ENCODE data around the gene STAMBPL1. TPM values are rescaled to one million over a fixed set of nuclear protein-coding genes. Genes with fewer than 3 reads are reported as not detected.
A peak's percentile ranks its signal among the peaks of the same experiment; 100 is the strongest.

Gene STAMBPL1
- total and polyA plus RNA-seq, 4 donors = 1.7 to 24.5 (median 5.1) TPM

DNA sequence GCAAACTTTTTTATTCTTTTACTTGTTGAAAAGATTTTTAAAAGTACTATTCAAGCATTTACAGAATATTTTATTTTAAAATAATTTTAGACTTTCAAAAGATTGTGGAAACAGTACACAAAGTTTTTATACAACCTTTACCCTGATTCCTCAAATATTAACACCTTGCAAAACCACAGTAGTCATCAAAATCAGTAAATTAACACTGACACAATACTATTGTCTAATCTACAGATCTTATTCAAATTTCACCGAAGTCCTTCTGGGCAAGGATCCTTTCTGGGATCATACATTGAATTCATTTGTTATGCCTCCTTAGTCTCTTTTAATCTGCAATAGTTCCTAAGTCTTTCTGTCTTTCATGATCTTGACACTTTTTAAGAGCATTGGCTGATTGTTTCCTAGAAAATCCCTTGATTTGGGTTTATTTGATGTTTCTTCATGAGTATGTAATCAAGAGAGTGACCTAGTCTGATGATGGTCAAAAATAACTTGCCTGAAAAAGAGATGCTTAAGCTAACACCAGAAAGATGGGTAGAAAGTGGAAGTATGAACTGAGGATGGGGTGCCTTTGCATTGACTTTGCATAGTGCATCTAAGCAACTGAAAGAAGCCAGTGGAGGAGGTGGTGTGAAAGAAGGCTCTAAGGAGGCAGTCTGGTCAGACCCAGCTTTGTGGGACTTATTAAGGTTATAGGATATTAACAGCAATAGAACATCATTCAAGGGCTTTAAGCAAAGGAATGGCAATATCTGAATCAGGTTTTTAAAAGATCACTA is 9.7 kb downstream of the STAMBPL1 start:
- no peaks in the 10 kb centered on the region for H3K9me3 ChIP-seq (ENCODE audit: control insufficient read depth in 4 of 4, insufficient read depth in 3 of 4, low read length in 3 of 4)
- H3K27ac ChIP-seq (ENCODE audit: low read depth in 1 of 2, low read length in 1 of 2) = no peak overlapping the region
- H3K4me1 ChIP-seq (ENCODE audit: control insufficient read depth in 5 of 5, insufficient read depth in 5 of 5, low read length in 5 of 5) = peaks cover 0 to 29% (median 3%) of the 10 kb centered on the region in 5 donors
- ATAC-seq (ENCODE audit: insufficient read depth, low FRiP score) (no peak), DNase-seq (peak in 1 of 3 donors; percentile 3)
- TF ChIP-seq, protein P1, sequence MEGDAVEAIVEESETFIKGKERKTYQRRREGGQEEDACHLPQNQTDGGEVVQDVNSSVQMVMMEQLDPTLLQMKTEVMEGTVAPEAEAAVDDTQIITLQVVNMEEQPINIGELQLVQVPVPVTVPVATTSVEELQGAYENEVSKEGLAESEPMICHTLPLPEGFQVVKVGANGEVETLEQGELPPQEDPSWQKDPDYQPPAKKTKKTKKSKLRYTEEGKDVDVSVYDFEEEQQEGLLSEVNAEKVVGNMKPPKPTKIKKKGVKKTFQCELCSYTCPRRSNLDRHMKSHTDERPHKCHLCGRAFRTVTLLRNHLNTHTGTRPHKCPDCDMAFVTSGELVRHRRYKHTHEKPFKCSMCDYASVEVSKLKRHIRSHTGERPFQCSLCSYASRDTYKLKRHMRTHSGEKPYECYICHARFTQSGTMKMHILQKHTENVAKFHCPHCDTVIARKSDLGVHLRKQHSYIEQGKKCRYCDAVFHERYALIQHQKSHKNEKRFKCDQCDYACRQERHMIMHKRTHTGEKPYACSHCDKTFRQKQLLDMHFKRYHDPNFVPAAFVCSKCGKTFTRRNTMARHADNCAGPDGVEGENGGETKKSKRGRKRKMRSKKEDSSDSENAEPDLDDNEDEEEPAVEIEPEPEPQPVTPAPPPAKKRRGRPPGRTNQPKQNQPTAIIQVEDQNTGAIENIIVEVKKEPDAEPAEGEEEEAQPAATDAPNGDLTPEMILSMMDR (IDR thresholded peaks at IDR 0.05; ENCODE audit: control extremely low read depth, extremely low read depth) = no peak
- H3K36me3 ChIP-seq (ENCODE audit: control insufficient read depth in 4 of 4, insufficient read depth in 4 of 4, low read length in 4 of 4) = no peaks in the 10 kb centered on the region
- 82 to 98% methylated on average over 1 of the region's 1 CpG for WGBS, 2 donors
- H3K9ac ChIP-seq (ENCODE audit: insufficient read depth in 1 of 2, low read length in 2 of 2) = no peak overlapping the region
- H3K4me3 ChIP-seq = no peak overlapping the region
- no peaks in the 10 kb centered on the region for H3K27me3 ChIP-seq (ENCODE audit: control insufficient read depth in 3 of 3, insufficient read depth in 3 of 3, low read length in 2 of 3)

DNA sequence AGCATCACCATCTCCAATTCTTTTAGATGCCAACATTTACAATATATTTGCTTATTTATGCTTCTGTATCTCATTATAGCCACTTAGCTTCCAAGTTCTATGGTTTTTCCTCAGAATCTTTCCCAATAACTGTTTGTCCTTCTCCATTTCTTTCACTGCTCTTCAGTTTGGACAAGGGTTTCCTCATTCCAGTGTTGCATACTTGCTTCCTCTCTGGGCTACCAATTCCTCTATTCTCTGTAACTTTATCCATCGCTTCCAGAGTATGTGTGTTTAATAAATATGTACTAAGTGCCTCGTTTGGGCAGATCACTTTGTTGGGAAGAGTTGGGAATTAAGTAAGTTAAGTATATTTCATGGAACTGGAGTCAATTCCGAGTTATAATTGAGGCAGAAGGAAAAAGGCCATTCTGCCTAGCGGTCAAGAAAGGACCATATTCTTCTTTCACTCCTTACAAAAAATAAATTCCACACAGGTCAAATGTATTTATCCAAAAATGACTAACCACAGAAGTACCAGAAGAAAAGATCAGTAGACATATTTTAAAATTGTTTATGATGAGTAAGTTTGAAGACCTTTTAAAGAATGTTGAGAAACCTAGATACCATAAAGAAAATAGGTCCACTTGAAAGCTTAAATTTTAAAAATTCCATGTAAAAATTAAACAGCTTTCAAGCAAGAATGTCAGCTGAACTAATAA is 10.8 kb downstream of the STAMBPL1 start:
- Histone ChIP-seq H3K9ac (ENCODE audit: insufficient read depth in 1 of 2, low read length in 2 of 2) (no peak overlapping the region), H3K27ac (ENCODE audit: low read depth in 1 of 2, low read length in 1 of 2) (no peak overlapping the region), H3K36me3 (ENCODE audit: control insufficient read depth in 4 of 4, insufficient read depth in 4 of 4, low read length in 4 of 4) (no peaks in the 10 kb centered on the region), H3K4me1 (ENCODE audit: control insufficient read depth in 5 of 5, insufficient read depth in 5 of 5, low read length in 5 of 5) (peaks cover 0 to 29% (median 3%) of the 10 kb centered on the region in 5 donors), H3K4me3 (no peak overlapping the region), H3K27me3 (ENCODE audit: control insufficient read depth in 3 of 3, insufficient read depth in 3 of 3, low read length in 2 of 3) (no peaks in the 10 kb centered on the region), H3K9me3 (ENCODE audit: control insufficient read depth in 4 of 4, insufficient read depth in 3 of 4, low read length in 3 of 4) (no peaks in the 10 kb centered on the region)
- peak in 1 of 3 donors; percentile 1 for DNase-seq
- TF ChIP-seq, protein P1 (IDR thresholded peaks at IDR 0.05; ENCODE audit: control extremely low read depth, extremely low read depth) = no peak
- no peak for ATAC-seq (ENCODE audit: insufficient read depth, low FRiP score)
- 69 to 82% methylated on average over 4 of the region's 4 CpGs for WGBS, 2 donors

DNA sequence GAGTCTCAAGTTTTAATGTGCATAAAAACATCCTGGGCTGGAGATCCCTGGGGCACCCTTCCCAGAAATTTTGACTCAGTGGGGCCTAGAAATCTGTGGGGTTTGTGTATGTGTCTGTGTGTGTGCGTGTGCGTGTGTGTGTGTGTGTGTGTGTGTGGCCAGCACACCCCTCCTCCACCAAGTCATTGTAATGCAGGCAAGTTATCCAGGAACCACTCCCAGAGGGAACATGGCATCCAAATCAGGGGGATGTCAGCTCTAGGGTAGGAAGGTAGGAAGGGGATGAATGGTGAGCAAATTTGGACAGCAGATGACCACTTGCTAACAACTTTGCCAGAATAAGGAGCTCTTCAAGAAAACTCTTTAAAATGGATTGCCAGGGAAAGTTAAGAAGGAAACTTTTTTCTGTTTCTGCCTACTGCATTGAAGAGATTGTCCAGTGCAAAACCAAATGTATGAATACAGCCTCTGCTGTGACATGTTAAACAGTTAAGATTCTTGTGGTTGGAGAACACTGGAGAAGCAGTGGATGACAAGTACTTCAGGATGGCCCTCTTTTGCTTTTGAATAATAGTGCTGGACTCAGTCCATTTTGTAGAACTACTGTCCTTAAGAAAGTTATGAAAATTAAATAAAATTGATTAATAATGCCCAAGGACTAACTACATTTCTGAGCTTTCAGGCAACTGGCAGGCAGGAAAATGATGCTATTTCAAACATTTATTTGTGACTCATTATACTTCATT is 12.3 kb downstream of the STAMBPL1 start:
- Histone ChIP-seq H3K4me3 (no peak overlapping the region), H3K4me1 (ENCODE audit: control insufficient read depth in 5 of 5, insufficient read depth in 5 of 5, low read length in 5 of 5) (peaks cover 0 to 40% (median 8%) of the 10 kb centered on the region in 5 donors), H3K36me3 (ENCODE audit: control insufficient read depth in 4 of 4, insufficient read depth in 4 of 4, low read length in 4 of 4) (no peaks in the 10 kb centered on the region), H3K9me3 (ENCODE audit: control insufficient read depth in 4 of 4, insufficient read depth in 3 of 4, low read length in 3 of 4) (no peaks in the 10 kb centered on the region), H3K27me3 (ENCODE audit: control insufficient read depth in 3 of 3, insufficient read depth in 3 of 3, low read length in 2 of 3) (no peaks in the 10 kb centered on the region), H3K27ac (ENCODE audit: low read depth in 1 of 2, low read length in 1 of 2) (no peak overlapping the region), H3K9ac (ENCODE audit: insufficient read depth in 1 of 2, low read length in 2 of 2) (no peak overlapping the region)
- no peak for DNase-seq
- 69 to 90% methylated on average over 2 of the region's 2 CpGs for WGBS, 2 donors
- no peak for ATAC-seq (ENCODE audit: insufficient read depth, low FRiP score)
- TF ChIP-seq, protein P1 (IDR thresholded peaks at IDR 0.05; ENCODE audit: control extremely low read depth, extremely low read depth) = no peak
